A673 (cell line): ENCODE measurements around the gene FBXL4.

Source experiments
- CTCF ChIP-seq: fragments of 300-800, 200-600 bp; sonication (generic); conservative IDR thresholded peaks from 2 replicates; pipeline ENCODE4 v1.5.1; 2017; ENCODE audit warnings: low read depth, mild to moderate bottlenecking, antibody characterized with exemption, low read length, moderate library complexity, mixed read lengths
- EZH2 ChIP-seq: fragments of 200-600 bp; sonication (generic); IDR thresholded peaks from 2 replicates; pipeline ENCODE4 v1.6.1; 2017; ENCODE audit warnings: borderline replicate concordance, low read depth, mild to moderate bottlenecking, mixed read lengths, antibody characterized with exemption, low read length; ENCODE audit not compliant: poor library complexity, severe bottlenecking

GRCh38 chr6:98832284-98833056, 115.3 kb downstream of the FBXL4 start:
- TF ChIP-seq CTCF (no peak), EZH2 (no peak)
